IPS DF 4.7 (cell line): ENCODE results near the gene RAB23.
"Not testable (repeated sequence)": the region's sequence is repeated elsewhere in the genome, so short reads cannot be mapped to it uniquely, and the experiment has no call there.

ENCODE experiments used
- DNase-seq: peaks from one replicate; pipeline ENCODE4 v3.0.0-alpha.2; 2013; ENCODE audit warnings: low spot score; ENCODE audit errors: extremely low read depth

RAB23 gene

GRCh38 chr6:57243526-57243925, 21.4 kb upstream of the RAB23 start:
- DNase-seq = not testable (repeated sequence)

DNA sequence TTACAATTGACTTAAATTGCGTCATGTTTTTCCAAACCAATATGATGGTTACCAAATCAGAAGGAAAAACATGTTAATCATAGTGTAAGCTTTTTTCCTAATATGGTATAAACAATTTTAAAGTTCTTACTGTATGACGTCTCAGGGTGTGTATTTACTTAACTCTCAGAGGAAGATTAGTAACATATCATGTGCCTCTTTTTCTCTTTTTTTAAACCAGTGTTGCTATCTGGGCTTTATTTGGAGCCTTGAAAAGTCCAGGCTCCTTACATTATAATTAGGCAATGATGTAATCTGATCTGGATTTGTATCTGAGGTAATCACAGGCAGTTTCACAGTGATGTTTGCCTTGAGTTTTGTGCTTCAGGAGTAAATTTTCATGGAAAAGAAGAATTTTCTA, 20.4 kb upstream of the RAB23 start:
- no peak for DNase-seq

- DNase-seq = no peak
Measured at GRCh38 chr6:57226221-57226620, 4.1 kb upstream of the RAB23 start.

DNA sequence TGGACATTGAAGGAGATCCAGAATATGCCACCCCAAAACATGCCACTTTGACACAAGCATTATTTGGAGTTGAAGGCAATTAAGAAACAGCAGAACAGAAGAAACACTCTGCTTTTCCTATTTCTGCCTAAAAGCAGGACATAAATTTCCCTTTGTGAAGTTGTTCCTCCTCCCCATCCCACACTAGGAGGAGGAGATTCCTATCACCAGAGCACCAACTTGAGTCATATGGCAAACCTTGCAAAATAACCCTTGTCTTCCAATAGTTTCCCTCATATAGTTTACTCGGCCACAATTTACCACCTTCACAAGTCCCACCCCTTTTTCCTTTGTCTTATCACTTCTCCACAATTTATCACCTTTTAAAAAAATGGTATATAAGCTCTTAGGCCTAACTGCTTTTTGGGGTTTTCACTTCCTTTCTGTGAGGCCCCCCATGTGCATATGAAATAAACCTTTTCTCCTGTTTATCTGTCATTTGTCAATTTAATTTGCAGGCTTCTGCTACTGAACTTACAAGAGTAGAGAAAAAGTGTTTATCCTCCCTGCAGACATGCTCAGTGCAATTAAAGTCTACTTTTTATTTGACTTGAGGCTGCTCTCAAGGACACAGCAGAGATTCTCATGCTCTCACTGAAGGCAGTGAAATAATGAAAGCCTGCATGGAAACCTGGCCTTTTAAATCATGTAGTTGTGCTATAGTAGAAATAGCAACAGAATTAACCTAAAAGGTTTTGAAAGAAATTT, 2.8 kb upstream of the RAB23 start:
- DNase-seq = no peak

- no peak for DNase-seq
Measured at GRCh38 chr6:57222743-57223077, 603 bp upstream of the RAB23 start.

- DNase-seq = peak; percentile 56
Measured at GRCh38 chr6:57221191-57221935, 744 bp downstream of the RAB23 start.

DNA sequence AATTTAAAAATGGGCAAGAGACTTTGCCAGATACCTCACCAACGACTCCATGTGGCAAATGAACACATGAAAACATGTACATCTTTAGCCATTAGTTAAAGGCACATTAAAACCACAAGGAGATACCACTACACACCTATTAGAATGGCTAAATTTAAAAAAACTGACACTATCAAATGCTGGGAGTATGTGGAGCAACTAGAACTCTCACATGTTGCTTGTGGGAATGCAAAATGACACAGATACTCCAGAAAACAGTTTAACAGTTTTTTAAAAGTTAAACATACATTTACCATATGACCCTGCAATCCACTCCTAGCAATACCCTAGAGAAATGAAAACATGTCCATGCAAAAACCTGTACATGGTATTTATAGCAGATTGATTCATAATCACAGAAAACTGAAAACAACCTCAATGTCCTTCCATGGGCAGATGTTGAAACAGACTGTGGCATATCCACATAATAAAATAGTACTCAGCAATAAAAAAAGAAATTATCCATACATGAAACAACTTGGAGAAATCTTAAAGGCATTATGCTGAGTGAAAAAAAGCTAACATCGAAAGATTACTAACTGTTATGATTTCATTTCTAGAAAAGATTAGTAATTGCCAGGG, 1.9 kb downstream of the RAB23 start:
- no peak for DNase-seq

DNA sequence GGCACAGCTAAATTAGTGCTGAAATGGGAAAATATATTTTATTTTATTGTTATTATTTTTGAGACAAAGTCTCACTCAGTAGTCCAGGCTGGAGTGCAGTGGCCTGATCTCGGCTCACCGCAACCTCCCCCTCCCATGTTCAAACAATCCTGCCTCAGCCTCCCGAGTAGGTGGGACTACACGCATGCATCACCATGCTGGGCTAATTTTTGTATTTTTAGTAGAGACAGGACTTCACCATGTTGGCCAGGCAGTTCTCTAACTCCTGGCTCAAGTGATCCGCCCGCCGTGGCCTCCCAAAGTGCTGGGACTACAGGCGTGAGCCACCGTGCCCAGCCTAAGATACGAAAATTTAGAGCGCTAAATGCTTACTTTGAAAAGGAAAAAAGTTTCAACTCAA, 4.8 kb downstream of the RAB23 start:
- no peak for DNase-seq

DNA sequence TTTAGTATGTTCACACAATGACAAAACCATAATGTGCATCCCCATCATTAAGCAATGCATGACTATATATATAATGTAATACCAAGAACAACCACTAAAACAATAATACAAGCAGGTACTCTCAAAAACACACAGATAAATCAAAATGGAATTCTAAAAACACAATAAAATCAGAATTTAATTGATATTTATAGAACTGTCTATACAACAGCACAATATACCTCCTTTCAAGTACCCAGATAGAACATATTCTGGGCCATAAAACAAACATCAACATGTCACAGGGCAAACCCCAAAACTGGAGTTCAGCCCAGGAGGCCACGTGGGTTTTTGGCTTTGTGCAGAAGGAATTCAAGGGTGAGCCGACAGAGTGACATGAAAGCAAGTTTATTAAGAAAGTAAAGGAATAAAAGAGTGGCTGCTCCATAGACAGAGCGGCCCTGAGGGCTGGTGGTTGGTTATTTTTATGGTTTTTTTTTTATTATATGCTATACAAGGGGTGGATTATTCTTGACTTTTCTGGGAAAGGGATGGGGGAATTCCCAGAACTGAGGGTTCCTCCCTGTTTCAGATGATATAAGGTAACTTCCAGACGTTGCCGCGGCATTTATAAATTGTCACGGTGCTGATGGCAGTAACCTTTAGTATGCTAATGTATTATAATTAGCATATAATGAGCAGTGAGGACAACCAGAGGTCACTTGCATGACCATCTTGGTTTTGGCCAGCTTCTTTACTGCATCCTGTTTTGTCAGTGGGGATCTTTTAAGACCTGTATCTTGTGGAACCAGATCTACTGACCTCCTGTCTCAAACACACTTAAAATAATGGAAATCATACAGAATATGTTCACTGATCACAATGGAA, 5.6 kb downstream of the RAB23 start:
- DNase-seq = no peak

DNA sequence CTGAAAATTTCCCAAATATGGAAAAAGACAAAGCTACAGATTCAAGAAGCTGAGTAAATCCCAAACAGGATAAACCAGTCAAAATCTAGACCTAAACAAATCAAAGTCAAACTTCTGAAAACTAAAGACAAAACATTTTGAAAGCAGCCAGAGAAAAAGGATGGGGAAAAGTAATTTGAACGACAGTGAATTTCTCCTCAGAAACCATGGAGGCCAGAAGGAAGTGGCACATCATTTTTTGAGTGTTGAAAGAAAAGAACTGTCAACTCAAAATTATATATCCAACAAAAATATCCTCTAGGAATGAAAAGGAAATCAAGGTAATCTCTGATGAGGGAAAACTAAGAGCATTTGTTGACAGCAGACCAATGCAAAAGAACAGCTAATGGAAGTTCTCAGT, 6.8 kb downstream of the RAB23 start:
- no peak for DNase-seq

GRCh38 chr6:57210060-57210459, 12.0 kb downstream of the RAB23 start:
- DNase-seq = no peak

- DNase-seq = no peak
Measured at GRCh38 chr6:57209030-57209429, 13.1 kb downstream of the RAB23 start.

DNA sequence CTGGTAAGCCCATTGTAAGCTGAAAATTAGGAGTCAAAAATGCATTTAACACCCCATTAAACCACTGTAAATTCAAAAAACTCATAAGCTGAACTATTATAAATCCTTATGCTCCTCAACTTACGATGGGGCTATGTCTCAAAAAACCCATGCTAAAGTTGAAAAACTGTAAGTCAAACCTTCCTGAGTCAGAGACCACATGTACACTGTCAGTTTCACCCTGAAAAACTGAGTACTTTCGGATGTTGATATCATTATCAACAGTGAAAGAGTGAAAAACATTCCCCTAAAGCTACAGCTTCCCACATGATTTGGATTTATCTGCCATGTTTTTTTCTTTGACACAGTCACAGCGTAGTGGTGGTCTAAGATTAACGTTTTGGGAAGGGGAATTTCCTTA, 14.2 kb downstream of the RAB23 start:
- DNase-seq = no peak

GRCh38 chr6:57207141-57207540, 15.0 kb downstream of the RAB23 start:
- no peak for DNase-seq

GRCh38 chr6:57205550-57206328, 16.4 kb downstream of the RAB23 start:
- DNase-seq = no peak

- DNase-seq = no peak
Measured at GRCh38 chr6:57201718-57202117, 20.4 kb downstream of the RAB23 start.

DNA sequence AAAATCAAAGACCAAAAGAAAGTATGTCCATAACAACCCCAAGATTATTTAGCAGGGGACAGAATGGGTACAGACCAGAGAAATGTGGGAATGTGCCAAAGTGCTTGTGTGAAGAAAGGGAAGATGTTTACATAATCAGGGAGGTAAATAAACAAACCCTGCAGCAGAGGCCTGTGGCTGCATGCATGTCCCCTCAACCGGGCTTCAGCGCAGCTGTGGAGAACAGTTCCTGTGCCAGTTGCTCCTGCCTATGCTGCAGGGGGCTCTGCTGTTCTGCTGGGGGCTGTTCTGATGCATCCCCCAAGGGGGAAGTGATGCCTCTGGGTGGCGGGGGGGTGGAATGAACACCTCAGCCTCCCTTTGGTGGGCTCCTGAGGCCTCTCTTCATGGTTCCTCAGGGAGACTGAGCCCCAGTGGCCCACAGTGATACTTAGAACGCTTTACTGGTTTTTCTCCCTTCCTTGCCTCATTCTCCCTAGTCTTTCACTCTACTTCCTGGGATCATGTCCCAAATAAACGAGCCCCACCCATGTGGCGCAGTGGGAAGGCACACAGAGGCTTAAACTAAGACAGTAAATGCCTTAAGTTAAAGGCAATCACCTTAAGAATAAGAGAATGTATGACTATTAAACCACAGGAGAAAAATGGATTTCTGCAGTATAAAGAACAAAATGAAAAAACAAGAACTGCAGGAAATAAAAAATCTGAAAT, 23.0 kb downstream of the RAB23 start:
- no peak for DNase-seq

DNA sequence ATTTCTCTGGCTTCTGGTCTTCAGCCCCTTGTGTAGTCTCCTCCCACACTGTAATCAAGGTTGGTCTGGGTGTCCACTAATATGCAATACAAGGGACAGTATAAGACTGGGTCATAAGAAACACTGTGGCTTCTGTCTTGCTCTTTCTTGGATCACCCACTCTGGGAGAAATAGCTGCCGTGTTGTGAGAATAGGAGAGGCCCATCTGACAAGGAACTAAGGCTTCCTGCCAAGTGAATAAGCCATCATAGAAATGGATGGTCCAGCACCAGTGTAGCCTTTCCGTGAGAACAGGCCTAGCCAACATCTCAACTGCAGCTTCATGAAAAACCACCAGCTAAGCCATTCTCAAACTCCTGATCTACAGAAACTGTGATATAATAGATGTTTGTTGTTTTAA, 26.6 kb downstream of the RAB23 start:
- no peak for DNase-seq

DNA sequence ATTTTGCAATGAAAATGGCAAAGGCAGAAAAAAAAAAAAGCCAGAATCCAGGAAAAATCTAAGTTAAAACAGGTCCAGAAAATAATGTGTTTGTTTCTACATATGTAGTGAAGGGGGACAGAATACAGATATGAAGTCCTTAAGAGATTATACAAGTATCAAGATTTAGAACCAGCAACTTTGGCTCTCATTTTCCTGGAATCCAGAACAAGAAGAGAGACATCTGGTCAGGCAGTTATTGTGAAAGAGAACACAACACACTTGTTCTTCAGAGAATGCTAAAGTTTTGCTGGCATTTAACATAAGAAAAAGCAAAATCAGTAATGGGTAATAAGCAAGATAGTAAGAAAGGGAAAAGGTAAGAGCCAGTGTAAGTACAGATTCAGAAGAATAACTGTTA, 28.9 kb downstream of the RAB23 start:
- DNase-seq = no peak

DNA sequence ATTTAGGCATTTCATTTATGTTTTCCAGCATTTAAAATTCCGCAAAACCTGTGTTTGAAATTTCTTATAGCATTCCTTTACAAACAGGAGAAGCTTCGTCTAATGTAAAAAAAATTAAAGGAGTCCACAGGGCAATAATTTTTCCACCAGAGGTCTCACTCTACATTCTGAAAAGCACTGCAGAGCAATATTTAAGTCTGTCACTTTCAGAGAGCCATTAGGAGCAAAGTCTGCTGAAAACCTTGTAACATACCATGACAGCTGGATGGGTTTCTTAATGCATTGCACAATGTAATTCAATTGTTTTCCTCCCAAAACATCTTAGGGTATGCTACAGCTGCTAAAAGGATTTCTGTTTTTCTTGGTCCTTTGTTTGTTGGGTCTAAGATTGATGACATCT, 32.0 kb downstream of the RAB23 start:
- no peak for DNase-seq
